Measurements from ENCODE around the gene IGFBP6.

IGFBP6 gene

DNA sequence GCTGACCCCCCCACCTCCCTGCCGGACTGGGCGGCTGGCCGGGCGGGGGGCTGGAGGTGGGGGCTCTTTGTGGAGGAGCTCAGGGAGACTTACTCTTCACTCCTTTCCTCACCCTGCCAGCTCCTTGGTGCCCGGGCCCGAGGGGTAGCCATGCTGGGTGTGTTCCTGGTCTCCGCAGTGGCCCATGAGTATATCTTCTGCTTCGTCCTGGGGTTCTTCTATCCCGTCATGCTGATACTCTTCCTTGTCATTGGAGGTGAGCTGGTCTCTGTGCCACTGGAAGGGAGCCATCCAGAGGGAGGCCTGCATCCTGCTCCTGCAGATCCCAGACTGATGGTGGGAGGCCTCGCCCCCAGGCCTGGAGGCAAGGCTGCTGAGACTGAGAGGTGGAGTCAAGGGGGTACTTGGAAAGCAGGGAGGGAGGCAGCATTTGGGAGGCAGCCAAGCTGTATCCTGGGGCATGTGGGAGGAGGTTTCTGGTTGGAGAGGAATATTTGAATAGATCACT, 25.5 kb downstream of the IGFBP6 start:
- DNase-seq: no peak

GRCh38 chr12:53123578-53124351, 26.3 kb downstream of the IGFBP6 start:
- no peak for DNase-seq

DNA sequence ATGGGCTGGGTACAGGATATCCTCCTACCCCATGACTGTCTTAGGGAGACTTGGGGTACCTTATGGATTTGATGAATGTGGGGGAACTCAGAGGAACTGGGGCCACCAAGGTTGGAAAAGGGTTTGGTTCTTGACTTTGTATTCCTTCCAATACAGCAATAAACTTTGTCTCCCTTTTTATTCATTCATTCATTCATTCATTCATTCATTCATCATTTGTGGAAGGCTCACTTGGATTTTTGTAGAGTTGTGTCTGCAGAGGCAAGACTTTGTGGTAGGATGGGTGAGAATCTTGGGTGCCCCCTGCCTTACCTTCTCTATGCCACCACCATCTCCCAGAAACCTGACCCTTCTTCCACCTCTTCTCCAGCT, 26.9 kb downstream of the IGFBP6 start:
- DNase-seq: no peak

GRCh38 chr12:53127169-53127568, 29.7 kb downstream of the IGFBP6 start:
- no peak for DNase-seq

GRCh38 chr12:53128780-53129569, 31.5 kb downstream of the IGFBP6 start:
- DNase-seq: no peak

DNA sequence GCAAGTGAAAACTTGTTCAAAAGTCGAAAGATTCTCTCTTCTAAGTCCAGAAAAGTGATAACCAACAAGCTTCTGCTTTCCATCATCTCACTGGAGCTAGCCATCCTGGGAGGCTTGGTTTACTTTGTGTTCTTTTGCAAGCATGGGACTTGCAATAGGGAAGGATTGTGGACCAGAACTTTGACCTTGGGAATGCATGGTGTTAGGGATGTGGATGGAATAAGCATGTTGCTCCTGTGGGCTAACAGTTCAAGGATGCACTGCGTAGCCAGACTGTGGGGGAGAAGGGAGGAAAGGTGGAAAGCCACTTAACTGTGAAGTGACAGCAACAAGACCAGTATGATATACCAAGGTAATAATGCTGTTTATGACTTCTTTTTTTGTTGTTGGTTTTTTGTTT, 34.4 kb downstream of the IGFBP6 start:
- DNase-seq: no peak

GRCh38 chr12:53133722-53134121, 36.3 kb downstream of the IGFBP6 start:
- DNase-seq: no peak

GRCh38 chr12:53143355-53143754, 45.9 kb downstream of the IGFBP6 start:
- DNase-seq: no peak

DNA sequence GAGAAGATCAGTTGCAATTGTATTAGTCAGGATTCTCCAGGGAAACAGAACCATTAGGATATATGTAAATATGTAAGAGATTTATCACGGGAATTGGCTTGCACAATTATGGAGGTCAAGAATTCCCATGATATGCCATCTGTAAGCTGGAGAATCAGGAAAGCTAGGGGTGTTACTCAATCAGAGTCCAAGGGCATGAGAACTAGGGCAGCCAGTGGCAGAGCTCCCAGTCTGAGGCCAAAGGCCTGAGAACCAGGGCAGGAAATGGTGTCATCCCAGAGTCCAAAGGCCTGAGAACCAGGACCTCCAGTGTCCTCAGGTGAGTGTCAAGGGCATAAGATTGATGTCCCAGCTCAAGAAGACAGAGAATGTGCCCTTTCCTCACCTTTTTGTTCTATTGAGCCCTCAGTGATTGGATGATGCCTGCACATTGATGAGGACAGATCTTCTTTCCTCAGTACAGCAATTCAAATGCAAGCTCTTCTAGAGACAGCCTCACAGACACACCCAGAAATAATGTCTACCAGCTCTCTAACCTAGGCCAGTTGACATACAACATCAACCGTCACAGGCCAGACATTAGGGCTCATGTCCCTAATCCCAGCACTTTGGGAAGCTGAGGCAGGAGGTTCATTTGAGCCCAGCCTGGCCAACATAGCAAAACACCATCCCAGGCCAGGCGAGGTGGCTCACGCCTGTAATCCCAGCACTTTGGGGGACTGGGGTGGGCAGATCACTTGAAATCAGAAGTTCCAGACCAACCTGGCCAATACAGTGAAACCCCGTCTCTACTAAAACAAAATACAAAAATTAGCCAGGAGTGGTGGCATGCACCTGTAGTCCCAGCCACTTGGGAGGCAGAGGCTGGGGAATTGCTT, 48.2 kb downstream of the IGFBP6 start:
- DNase-seq: no peak

- no peak for DNase-seq
Observed at GRCh38 chr12:53147181-53147580, 49.7 kb downstream of the IGFBP6 start.

- DNase-seq: no peak
Observed at GRCh38 chr12:53147653-53148052, 50.2 kb downstream of the IGFBP6 start.

DNA sequence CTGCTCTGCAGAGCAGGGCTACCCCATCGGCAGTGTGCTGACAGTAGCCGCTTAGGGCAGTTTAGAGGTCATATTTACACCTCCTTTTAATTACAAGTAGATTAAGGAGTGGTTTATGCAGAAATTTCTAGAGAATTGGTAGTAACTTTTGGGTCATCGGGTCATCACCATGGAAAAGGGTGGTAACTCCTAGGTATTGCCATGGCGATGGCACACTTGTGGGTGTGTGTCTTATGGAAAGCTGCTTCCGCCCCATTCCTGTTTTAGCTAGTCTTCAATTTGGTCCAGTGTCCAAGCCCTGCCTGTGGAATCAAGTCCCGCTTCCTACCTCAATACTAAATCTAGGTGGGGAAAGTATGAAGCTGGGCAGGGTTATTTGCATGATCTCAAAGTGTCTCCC, 53.6 kb downstream of the IGFBP6 start:
- DNase-seq: no peak
